Mesodermal cell (in vitro differentiated cells): ENCODE data around the gene GRIK3.

ENCODE experiments used
- H3K27ac ChIP-seq: 2 replicates; pipeline ENCODE4 v1.7.0; 2013; ENCODE audit warnings: mild to moderate bottlenecking, low read depth, low read length, moderate library complexity; ENCODE audit not compliant: severe bottlenecking
- H3K36me3 ChIP-seq: 2 replicates; pipeline ENCODE4 v1.7.1; 2013; ENCODE audit warnings: mild to moderate bottlenecking, low read length, moderate library complexity; ENCODE audit not compliant: control insufficient read depth, insufficient read depth
- H3K4me1 ChIP-seq: one replicate; pipeline ENCODE4 v1.7.1; 2013; ENCODE audit warnings: mild to moderate bottlenecking, low read length; ENCODE audit not compliant: insufficient read depth, control insufficient read depth, poor library complexity, severe bottlenecking
- H3K4me3 ChIP-seq: 2 replicates; pipeline ENCODE4 v1.7.0; 2013; ENCODE audit warnings: low read length, control low read depth, mild to moderate bottlenecking; ENCODE audit not compliant: insufficient read depth, poor library complexity, severe bottlenecking; ENCODE audit errors: extremely low read depth
- H3K9me3 ChIP-seq: 2 replicates; pipeline ENCODE4 v1.7.1; 2013; ENCODE audit warnings: mild to moderate bottlenecking, low read length, moderate library complexity; ENCODE audit not compliant: control insufficient read depth
- WGBS, 2 experiments: methylation state at CpG; one replicate each; pipeline ENCODE4 v1.1.5; 2013; ENCODE audit warnings: missing lambda C conversion rate in 2 of 2; ENCODE audit not compliant: insufficient coverage in 2 of 2; 5-methylcytosine and 5-hydroxymethylcytosine counted together

Gene GRIK3

GRCh38 chr1:36807262-36807661, 227.1 kb downstream of the GRIK3 start:
- Histone ChIP-seq H3K9me3 (no peaks in the 10 kb centered on the region), H3K36me3 (no peaks in the 10 kb centered on the region), H3K4me1 (no peaks in the 10 kb centered on the region), H3K27ac (no peak overlapping the region), H3K4me3 (no peak overlapping the region)
- WGBS, 2 experiments, result 88 to 90% methylated on average over 3 to 4 of the region's 4 CpGs

GRCh38 chr1:36805979-36806640, 228.2 kb downstream of the GRIK3 start:
- WGBS, 2 experiments, result 91 to 93% methylated on average over 23 to 27 of the region's 29 CpGs
- Histone ChIP-seq H3K4me3 (no peak overlapping the region), H3K9me3 (no peaks in the 10 kb centered on the region), H3K36me3 (no peaks in the 10 kb centered on the region), H3K4me1 (no peaks in the 10 kb centered on the region), H3K27ac (no peak overlapping the region)

GRCh38 chr1:36804669-36805314, 229.5 kb downstream of the GRIK3 start:
- no peaks in the 10 kb centered on the region for H3K36me3 ChIP-seq
- WGBS, 2 experiments, result 91 to 93% methylated on average over 15 of the region's 17 CpGs

GRCh38 chr1:36803868-36804570, 230.3 kb downstream of the GRIK3 start:
- 100% methylated on average over 1 of the region's 9 CpGs; no CpG with 5 or more reads in 1 of the 2 experiments for WGBS, 2 experiments
- no peaks in the 10 kb centered on the region for H3K4me1 ChIP-seq
- no peak overlapping the region for H3K27ac ChIP-seq
- no peaks in the 10 kb centered on the region for H3K9me3 ChIP-seq
- H3K36me3 ChIP-seq, result no peaks in the 10 kb centered on the region
- H3K4me3 ChIP-seq, result no peak overlapping the region

More at GRCh38 chr1:36804669-36805314, 229.5 kb downstream of the GRIK3 start:
- H3K27ac ChIP-seq, result no peak overlapping the region
- H3K4me1 ChIP-seq, result no peaks in the 10 kb centered on the region
- H3K9me3 ChIP-seq, result no peaks in the 10 kb centered on the region
- H3K4me3 ChIP-seq, result no peak overlapping the region

- Histone ChIP-seq H3K27ac (no peak overlapping the region), H3K4me3 (no peak overlapping the region), H3K9me3 (no peaks in the 10 kb centered on the region), H3K4me1 (no peaks in the 10 kb centered on the region), H3K36me3 (no peaks in the 10 kb centered on the region)
- 89 to 94% methylated on average over 7 to 8 of the region's 8 CpGs for WGBS, 2 experiments
Measured at GRCh38 chr1:36802018-36802417, 232.3 kb downstream of the GRIK3 start.

GRCh38 chr1:36797761-36798160, 236.6 kb downstream of the GRIK3 start:
- Histone ChIP-seq H3K27ac (no peak overlapping the region), H3K4me3 (no peak overlapping the region), H3K4me1 (no peaks in the 10 kb centered on the region), H3K36me3 (no peaks in the 10 kb centered on the region), H3K9me3 (no peaks in the 10 kb centered on the region)
- WGBS, 2 experiments, result 76 to 77% methylated on average over 4 to 6 of the region's 7 CpGs

GRCh38 chr1:36796733-36797132, 237.6 kb downstream of the GRIK3 start:
- Histone ChIP-seq H3K4me1 (no peaks in the 10 kb centered on the region), H3K9me3 (no peaks in the 10 kb centered on the region), H3K27ac (no peak overlapping the region), H3K4me3 (no peak overlapping the region), H3K36me3 (no peaks in the 10 kb centered on the region)
- 85 to 90% methylated on average over 4 to 5 of the region's 5 CpGs for WGBS, 2 experiments

- H3K36me3 ChIP-seq, result no peaks in the 10 kb centered on the region
- 91 to 93% methylated on average over 4 to 5 of the region's 5 CpGs for WGBS, 2 experiments
- no peak overlapping the region for H3K27ac ChIP-seq
- H3K4me3 ChIP-seq, result no peak overlapping the region
- no peaks in the 10 kb centered on the region for H3K9me3 ChIP-seq
- H3K4me1 ChIP-seq, result no peaks in the 10 kb centered on the region
Measured at GRCh38 chr1:36796106-36796590, 238.2 kb downstream of the GRIK3 start.

GRCh38 chr1:36794460-36794859, 239.9 kb downstream of the GRIK3 start:
- H3K9me3 ChIP-seq, result no peaks in the 10 kb centered on the region
- 100% methylated on average over 1 to 2 of the region's 3 CpGs for WGBS, 2 experiments
- H3K4me3 ChIP-seq, result no peak overlapping the region
- H3K4me1 ChIP-seq, result no peaks in the 10 kb centered on the region
- H3K36me3 ChIP-seq, result no peaks in the 10 kb centered on the region
- no peak overlapping the region for H3K27ac ChIP-seq

GRCh38 chr1:36793452-36793851, 240.9 kb downstream of the GRIK3 start:
- H3K27ac ChIP-seq, result no peak overlapping the region
- no peak overlapping the region for H3K4me3 ChIP-seq
- H3K36me3 ChIP-seq, result no peaks in the 10 kb centered on the region
- no peaks in the 10 kb centered on the region for H3K4me1 ChIP-seq
- no peaks in the 10 kb centered on the region for H3K9me3 ChIP-seq

- no peak overlapping the region for H3K27ac ChIP-seq
- no peaks in the 10 kb centered on the region for H3K4me1 ChIP-seq
- no peaks in the 10 kb centered on the region for H3K36me3 ChIP-seq
- no peak overlapping the region for H3K4me3 ChIP-seq
- WGBS, 2 experiments, result 80 to 88% methylated on average over 3 to 5 of the region's 8 CpGs
- no peaks in the 10 kb centered on the region for H3K9me3 ChIP-seq
Measured at GRCh38 chr1:36792292-36792691, 242.0 kb downstream of the GRIK3 start.
